Heart left ventricle (tissue), 16 donors: ENCODE results near the gene AKAP13. TPM values are rescaled to one million over a fixed set of nuclear protein-coding genes. Genes with fewer than 3 reads are reported as not detected.

Experiments used
- ATAC-seq, 4 donors: fragments of 200-7000 bp; cut with Tn5 transposase; one replicate each; pipeline ENCODE4 v1.9.1; 2020 to 2022; ENCODE audit warnings: moderate library complexity in 4 of 4, mild to moderate bottlenecking in 3 of 4, moderate number of reproducible peaks in 1 of 4
- DNase-seq, 5 donors: peaks; one replicate each; pipeline ENCODE4 v3.0.0-alpha.2; 2020
- H3K27ac ChIP-seq, 12 donors: fragments of 200-600 bp; sonication (generic) in 4 of 12; one replicate each; pipeline versions ENCODE4 v1.5.0 to v1.8.0; 2016 to 2022; ENCODE audit warnings: mild to moderate bottlenecking in 2 of 12
- H3K27me3 ChIP-seq, 9 donors: fragments of 200-600 bp; sonication (generic) in 2 of 9; one replicate each; pipeline versions ENCODE4 v1.5.1 to v1.8.0; 2016 to 2022; ENCODE audit warnings: mild to moderate bottlenecking in 3 of 9
- H3K36me3 ChIP-seq, 9 donors: fragments of 200-600 bp; sonication (generic) in 2 of 9; one replicate each; pipeline versions ENCODE4 v1.5.0 to v1.8.0; 2018 to 2022; ENCODE audit warnings: mild to moderate bottlenecking in 2 of 9
- H3K4me1 ChIP-seq, 12 donors: fragments of 200-600 bp; sonication (generic) in 4 of 12; one replicate each; pipeline versions ENCODE4 v1.5.0 to v1.8.0; 2016 to 2022; ENCODE audit warnings: mild to moderate bottlenecking in 3 of 12
- H3K4me3 ChIP-seq, 12 donors: fragments of 200-600 bp; sonication (generic) in 4 of 12; one replicate each; pipeline versions ENCODE4 v1.5.0 to v1.8.0; 2017 to 2022; ENCODE audit warnings: mild to moderate bottlenecking in 9 of 12, moderate library complexity in 4 of 12
- H3K9me3 ChIP-seq, 12 donors: fragments of 200-600 bp; sonication (generic) in 4 of 12; one replicate each; pipeline versions ENCODE4 v1.5.0 to v1.8.0; 2016 to 2022; ENCODE audit warnings: mild to moderate bottlenecking in 1 of 12
- POLR2A ChIP-seq, 2 donors: fragments of 450-650 bp; IDR thresholded peaks; one replicate each; pipeline ENCODE4 v1.6.1; 2017; ENCODE audit warnings: antibody characterized with exemption in 2 of 2, mild to moderate bottlenecking in 2 of 2, moderate library complexity in 2 of 2
- WGBS, 4 donors: extraction: QIAGEN DNeasy Blood & Tissue Kit in 2 of 4; methylation state at CpG; one replicate each; pipeline versions ENCODE4 v1.1.5 to v1.1.7; 2013 to 2018; 5-methylcytosine and 5-hydroxymethylcytosine counted together
- intact Hi-C, 10 donors: fragments of 100-400 bp; cut with DNase I; formaldehyde crosslinking; loops; one replicate each; pipeline versions ENCODE4 v1.11.1 to v1.14.2; 2022
- polyA plus RNA-seq, 2 donors: library from polyadenylated mRNA; stranded (reverse); fragments of 200-250 nt; gene quantifications; one replicate each; pipeline ENCODE4 v1.2.3, GENCODE V29; 2013
- total RNA-seq, 9 donors: library from RNA; depleted of rRNA in 2 of 9; stranded (reverse); fragments of >200 nt in 2 of 9; fragmentation: NEBNext Ultra II Directional in 3 of 9; extraction: Animal tissue kit (Norgen Biotek cat#: 25700) in 3 of 9; gene quantifications; one replicate each; pipeline versions ENCODE4 v1.1.0 to v1.2.4, GENCODE V29; 2016 to 2023
- TF ChIP-seq, protein P1 (sequence below), 12 donors: fragments of 200-600 bp; sonication (generic) in 4 of 12; IDR thresholded peaks; one replicate each; pipeline versions ENCODE4 v1.5.0 to v1.8.0; 2018 to 2022; ENCODE audit warnings: antibody characterized with exemption in 12 of 12, mild to moderate bottlenecking in 5 of 12
- donor health status: ischemic (EF 13 %, LVEDD 7.1; RV severe dilation, severe dysfunction).
- donor health status: healthy with polysubstance abuse.
- donor health status: DM: no; HTN: yes; CAD: no.
- donor health status: DM: no; HTN: no; CAD: no.
- donor health status: ischemic (EF 25% LVEDD 6.9; RV normal size, moderate dysfunction).
- donor health status: ischemic (EF 25% LVEDD 5.7; RV mildly dilated, moderate dysfunction).
- donor health status: healthy.
- donor health status: DM: yes; HTN: yes; CAD: no.
- donor health status: ischemic (EF 35%, LVEDD 5.7; RV mildly dilated, moderate dysfunction).
- donor health status: nonischemic (EF 11% LVEDD 7.7; RV severe dilation, severe dysfunction).
- donor health status: DM: yes; HTN: yes; CAD: no.
- donor health status: PGD.
- donor health status: ischemic (EF 29% LVEDD 5.4; RV normal size, mild dysfunction).
- donor health status: nonischemic (EF 23%, LVEDD 6.1; RV moderate dilation, normal function).

Gene AKAP13
- total and polyA plus RNA-seq, 11 donors = 124 to 598 (median 340) TPM

DNA sequence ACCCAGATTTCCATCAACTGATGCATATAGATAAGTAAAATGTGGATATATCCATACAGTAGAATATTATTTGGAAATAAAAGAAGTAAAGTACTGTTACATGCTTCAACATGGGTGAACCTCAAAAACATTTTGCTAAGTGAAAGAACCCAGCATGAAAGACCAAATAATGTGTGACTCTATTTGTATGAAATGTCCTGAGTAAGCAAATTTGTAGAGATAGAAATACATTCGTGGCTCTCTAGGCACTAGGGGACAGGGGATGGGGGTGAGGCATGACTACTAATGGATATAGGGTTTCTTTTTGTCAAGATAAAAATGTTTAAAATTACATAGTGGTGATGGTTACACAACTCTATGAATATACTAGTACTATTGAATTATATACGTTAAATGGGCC, 250.6 kb downstream of the AKAP13 start:
- no peak overlapping the region for H3K4me3 ChIP-seq
- peaks cover 0 to 29% (median 13%) of the 10 kb centered on the region in 9 donors for H3K36me3 ChIP-seq
- H3K9me3 ChIP-seq = no peaks in the 10 kb centered on the region
- H3K4me1 ChIP-seq = peaks cover 12 to 69% (median 56%) of the 10 kb centered on the region in 12 donors
- no peak for DNase-seq
- TF ChIP-seq POLR2A (IDR thresholded peaks at IDR 0.05) = no peak
- TF ChIP-seq, protein P1, sequence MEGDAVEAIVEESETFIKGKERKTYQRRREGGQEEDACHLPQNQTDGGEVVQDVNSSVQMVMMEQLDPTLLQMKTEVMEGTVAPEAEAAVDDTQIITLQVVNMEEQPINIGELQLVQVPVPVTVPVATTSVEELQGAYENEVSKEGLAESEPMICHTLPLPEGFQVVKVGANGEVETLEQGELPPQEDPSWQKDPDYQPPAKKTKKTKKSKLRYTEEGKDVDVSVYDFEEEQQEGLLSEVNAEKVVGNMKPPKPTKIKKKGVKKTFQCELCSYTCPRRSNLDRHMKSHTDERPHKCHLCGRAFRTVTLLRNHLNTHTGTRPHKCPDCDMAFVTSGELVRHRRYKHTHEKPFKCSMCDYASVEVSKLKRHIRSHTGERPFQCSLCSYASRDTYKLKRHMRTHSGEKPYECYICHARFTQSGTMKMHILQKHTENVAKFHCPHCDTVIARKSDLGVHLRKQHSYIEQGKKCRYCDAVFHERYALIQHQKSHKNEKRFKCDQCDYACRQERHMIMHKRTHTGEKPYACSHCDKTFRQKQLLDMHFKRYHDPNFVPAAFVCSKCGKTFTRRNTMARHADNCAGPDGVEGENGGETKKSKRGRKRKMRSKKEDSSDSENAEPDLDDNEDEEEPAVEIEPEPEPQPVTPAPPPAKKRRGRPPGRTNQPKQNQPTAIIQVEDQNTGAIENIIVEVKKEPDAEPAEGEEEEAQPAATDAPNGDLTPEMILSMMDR (IDR thresholded peaks at IDR 0.05) = no peak
- no peak for ATAC-seq
- intact Hi-C loops = no loop called here
- H3K27me3 ChIP-seq = no peaks in the 10 kb centered on the region
- WGBS, 4 donors = 57 to 73% (median 61%) methylated on average over 2 of the region's 2 CpGs
- peak overlapping the region in 3 of 12 donors; percentile 12 to 31 (median 16) for H3K27ac ChIP-seq

DNA sequence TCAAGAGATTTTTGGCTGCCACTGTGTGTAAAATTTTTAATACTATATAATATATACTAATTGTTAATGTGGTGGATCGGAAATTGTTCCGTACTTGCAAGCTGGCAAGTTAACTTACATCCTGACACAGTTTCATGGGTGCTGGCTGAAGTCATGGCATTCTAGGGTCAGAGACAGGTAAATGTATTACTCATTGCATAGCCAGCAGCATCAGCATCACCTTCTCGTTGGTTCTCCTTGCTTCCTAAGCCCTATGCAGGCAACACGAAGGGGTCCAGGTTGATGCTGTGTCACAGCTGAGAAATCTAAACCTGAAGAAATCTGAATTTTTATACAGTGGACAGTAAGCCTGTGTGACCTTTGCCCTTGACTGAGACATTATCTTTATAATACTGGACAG, 251.6 kb downstream of the AKAP13 start:
- H3K27me3 ChIP-seq = no peaks in the 10 kb centered on the region
- no peak overlapping the region for H3K4me3 ChIP-seq
- H3K9me3 ChIP-seq = no peaks in the 10 kb centered on the region
- intact Hi-C loops = no loop called here
- no peak for DNase-seq
- peak overlapping the region in 7 of 12 donors; percentile 5 to 50 (median 19) for H3K27ac ChIP-seq
- H3K36me3 ChIP-seq = peaks cover 0 to 21% (median 9%) of the 10 kb centered on the region in 9 donors
- WGBS, 4 donors = 71 to 81% (median 80%) methylated on average over 4 of the region's 4 CpGs
- H3K4me1 ChIP-seq = peaks cover 7 to 66% (median 51%) of the 10 kb centered on the region in 12 donors
- TF ChIP-seq, protein P1 (IDR thresholded peaks at IDR 0.05) = no peak
- TF ChIP-seq POLR2A (IDR thresholded peaks at IDR 0.05) = no peak
- no peak for ATAC-seq

DNA sequence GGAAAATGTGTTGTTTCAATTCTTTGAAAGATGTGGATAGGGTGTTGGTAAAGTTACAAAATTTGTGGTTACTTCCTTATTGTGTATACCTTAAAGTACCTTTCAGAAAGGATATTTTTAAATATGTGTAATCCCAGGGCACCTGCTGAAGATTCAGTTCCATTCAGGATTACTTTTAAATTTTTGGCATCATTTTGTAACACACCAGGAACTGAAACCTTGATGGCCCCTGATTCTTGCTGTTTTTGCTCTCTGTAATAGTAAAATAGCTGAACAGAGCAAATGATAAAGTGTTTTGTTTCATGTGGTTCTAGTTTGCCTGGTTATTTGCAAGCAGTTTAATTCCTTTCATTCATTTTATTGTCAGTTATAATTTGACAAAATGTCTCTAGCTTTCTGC, 253.5 kb downstream of the AKAP13 start:
- intact Hi-C loops = no loop called here
- H3K9me3 ChIP-seq = no peaks in the 10 kb centered on the region
- H3K27me3 ChIP-seq = no peaks in the 10 kb centered on the region
- peaks cover 6 to 70% (median 34%) of the 10 kb centered on the region in 12 donors for H3K4me1 ChIP-seq
- no peak for TF ChIP-seq POLR2A (IDR thresholded peaks at IDR 0.05)
- TF ChIP-seq, protein P1 (IDR thresholded peaks at IDR 0.05) = no peak
- DNase-seq (no peak), ATAC-seq (no peak)
- no peak overlapping the region for H3K4me3 ChIP-seq
- no peak overlapping the region for H3K27ac ChIP-seq
- H3K36me3 ChIP-seq = peaks cover 0 to 22% (median under 1%) of the 10 kb centered on the region in 9 donors

GRCh38 chr15:85636351-85636750, 255.9 kb downstream of the AKAP13 start:
- DNase-seq (no peak), ATAC-seq (no peak)
- Histone ChIP-seq H3K4me3 (no peak overlapping the region), H3K27me3 (no peaks in the 10 kb centered on the region), H3K4me1 (peaks cover 5 to 74% (median 40%) of the 10 kb centered on the region in 12 donors), H3K27ac (peak overlapping the region in 1 of 12 donors; percentile 29), H3K9me3 (no peaks in the 10 kb centered on the region), H3K36me3 (peaks cover 0 to 44% (median 23%) of the 10 kb centered on the region in 9 donors)
- intact Hi-C loops = no loop called here
- 71 to 85% (median 78%) methylated on average over 4 of the region's 4 CpGs for WGBS, 4 donors
- TF ChIP-seq POLR2A (IDR thresholded peaks at IDR 0.05) = no peak
- TF ChIP-seq, protein P1 (IDR thresholded peaks at IDR 0.05) = no peak
